GM19455 (cell line): ENCODE measurements around the gene ARSG.
"Not testable (repeated sequence)": the region's sequence is repeated elsewhere in the genome, so short reads cannot be mapped to it uniquely, and the experiment has no call there.

ENCODE experiments used
- ATAC-seq: cut with Tn5 transposase; IDR thresholded peaks from one replicate; pipeline ENCODE4 v1.9.1; 2021; ENCODE audit not compliant: unreplicated experiment

The ARSG gene

DNA sequence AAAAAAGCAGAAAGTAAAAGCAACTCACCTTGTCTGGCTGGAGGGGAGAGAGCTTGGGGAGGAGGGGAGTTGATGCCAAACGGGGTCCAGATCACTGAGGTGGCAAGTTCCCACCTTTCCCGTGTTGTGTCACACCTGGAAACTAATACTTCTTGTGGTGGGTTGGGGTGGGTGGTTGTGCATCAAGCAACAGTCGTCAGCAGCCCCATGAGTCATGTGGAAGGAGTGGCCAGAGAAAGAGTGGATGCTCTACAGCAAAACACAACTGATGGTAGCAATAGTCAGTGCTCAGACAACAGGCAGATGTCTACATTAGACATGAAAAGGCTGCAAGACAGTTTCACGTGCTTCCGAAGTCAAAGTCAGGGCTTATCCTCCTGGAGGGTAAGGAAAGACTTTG, 35.4 kb downstream of the ARSG start:
- ATAC-seq: no peak

DNA sequence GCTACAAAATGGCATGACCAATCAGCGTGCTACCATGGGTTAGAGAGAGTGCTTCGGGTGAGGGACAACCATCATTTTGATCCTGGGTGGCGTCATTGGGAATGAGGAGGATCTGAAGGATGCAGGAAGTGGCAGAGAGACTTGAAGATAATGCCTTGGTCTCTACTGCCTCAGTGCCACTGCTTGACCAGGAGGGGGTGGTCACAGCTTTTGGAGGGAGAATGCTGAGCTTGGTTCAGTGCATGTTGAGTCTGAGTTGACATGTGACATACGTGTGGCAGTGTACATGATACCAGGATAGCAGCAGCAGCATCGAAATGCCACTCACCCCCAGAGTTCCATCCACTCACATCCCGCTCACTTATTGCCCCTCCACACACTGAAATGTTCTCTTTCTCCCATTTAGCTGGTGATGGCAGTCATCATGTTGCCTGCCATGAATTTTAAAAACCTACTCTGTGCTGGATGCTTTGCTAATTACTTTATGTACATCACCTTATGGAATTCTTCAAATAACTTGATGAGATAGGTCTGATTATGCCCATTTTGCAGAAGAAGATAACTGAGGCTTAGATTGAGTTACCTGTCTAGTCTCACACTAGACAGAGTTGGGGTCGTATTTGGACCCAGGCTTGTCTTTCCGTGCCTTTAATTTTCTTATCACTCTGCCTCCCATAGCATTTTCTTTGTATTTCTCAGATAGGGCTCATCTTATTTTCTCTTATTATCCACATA, 36.7 kb downstream of the ARSG start:
- ATAC-seq: no peak

DNA sequence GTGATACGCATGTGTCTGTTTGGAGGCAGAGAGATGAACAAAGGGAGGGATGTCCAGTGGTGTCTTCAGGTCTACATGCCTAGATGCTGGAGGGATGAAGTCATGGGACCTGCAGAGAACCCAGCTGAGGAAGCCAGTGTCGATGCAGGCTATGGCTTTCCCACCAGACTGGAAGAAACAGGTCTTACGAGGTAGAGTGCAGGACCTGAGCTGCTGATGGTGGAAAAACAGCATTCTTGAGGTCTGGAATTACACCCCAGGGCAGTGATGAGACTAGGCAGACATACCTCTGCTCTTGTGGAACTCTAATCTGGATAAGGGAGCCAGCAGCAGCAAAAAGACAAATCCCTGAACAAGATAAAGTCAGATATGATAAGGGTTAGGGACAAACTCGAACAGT, 37.4 kb downstream of the ARSG start:
- ATAC-seq: no peak

DNA sequence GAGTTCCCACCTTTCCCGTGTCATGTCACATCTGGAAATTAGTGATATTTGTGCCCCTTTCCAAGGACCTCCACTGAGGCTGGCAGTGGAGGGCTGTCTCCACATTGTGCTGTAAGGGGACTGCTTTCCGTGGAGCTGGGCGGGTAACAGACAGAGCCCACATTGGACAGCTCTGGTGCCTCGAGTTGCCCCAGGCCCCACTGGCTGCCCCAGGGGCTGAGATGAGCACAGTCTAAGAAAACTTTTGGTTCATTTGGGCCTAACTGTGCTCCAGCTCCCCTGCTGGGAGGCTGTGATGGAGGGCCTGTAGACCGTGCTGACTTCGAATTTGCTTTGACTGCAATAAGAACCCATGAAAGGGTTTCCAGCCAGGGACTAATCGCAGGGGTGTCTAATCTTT, 38.0 kb downstream of the ARSG start:
- ATAC-seq: no peak

DNA sequence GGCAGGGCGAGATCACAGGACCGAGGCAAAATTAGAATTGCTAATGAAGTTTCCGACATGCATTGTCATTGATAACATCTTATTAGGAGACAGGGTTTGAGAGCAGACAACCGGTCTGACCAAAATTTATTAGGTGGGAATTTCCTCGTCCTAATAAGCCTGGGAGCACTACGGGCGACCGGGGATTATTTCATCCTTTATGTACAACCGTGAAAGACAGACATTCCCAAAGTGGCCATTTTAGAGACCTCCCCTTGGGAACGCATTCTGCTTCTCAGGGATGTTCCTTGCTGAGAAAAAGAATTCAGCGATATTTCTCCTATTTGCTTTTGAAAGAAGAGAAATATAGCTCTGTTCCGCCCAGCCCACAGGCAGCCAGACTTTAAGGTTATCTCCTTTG, 40.6 kb downstream of the ARSG start:
- not testable (repeated sequence) for ATAC-seq

DNA sequence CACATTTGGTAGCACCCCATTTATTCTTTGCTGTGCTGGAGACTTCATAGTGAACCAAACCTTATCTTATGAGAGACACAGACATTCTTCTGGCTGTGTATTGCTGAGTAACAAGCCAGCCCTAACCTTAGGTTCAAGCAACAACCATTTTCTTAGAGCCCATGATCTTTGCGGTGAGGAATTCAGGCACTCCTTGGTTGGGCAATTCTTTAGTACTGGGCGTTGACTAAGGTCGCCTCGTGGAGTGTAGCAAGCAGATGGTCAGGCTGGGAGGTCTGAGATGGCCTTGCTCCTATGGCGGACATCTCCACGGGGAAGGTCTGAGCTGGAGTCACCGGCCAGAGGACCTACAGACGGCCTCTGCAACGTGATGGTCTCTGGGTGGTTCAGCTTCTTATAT, 43.1 kb downstream of the ARSG start:
- ATAC-seq: no peak

DNA sequence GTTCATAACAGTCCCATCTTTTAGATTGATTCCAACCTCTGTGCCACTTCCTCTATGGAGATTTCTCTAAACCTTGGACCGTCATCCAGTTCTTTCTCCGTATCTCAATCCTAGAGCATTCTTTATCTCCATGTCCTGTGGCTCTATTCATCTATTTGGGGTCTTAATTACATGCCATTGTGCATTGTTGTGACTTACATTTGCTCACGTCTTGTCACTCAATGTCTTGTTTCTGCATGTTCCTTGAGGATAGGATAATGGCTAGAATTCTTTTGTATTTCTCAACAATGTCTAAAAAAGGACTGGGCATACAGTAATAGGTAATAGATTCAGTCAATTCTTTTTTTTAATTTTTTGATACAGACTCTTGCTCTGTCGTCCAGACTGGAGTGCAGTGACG, 50.2 kb downstream of the ARSG start:
- no peak for ATAC-seq

DNA sequence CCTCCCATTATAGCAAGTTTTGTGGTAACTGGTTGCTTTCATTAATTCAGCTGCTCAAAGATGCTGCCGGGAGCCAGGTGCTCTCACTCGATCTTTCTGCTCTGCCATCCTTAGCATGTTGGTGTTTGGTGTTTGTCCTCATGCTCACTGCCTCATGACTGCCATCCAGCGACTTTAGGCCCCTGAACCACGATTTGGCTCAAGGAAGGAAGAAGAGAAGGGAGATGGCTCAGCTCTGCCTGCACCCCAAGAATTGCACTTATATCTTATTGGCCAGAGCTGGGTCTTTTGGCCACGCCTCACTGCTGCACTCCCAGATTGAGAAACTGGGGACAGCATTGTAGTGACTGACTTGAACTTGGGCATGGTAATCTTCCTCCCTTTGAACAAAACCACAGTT, 52.7 kb downstream of the ARSG start:
- no peak for ATAC-seq

DNA sequence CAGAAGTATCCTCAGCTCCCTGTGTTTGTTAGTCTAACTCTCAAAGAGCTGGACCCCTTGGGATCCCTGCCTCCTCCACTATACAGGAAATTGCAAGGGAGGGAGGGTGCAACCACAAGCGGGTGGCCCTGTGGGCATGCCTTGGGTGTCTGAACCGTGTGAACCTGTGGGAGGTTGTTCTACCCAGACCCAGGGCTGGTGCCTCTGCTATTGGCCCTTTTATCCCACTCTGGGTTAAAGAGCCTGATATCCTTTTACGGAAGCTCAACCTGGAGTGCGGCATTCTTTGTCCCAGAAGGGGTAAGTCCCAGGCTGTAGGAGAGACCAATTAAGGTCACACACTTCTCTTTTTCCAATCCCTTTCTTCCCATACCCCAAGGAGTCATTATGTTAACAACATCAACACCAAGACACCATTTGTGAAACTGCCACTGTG, 53.4 kb downstream of the ARSG start:
- ATAC-seq: no peak

DNA sequence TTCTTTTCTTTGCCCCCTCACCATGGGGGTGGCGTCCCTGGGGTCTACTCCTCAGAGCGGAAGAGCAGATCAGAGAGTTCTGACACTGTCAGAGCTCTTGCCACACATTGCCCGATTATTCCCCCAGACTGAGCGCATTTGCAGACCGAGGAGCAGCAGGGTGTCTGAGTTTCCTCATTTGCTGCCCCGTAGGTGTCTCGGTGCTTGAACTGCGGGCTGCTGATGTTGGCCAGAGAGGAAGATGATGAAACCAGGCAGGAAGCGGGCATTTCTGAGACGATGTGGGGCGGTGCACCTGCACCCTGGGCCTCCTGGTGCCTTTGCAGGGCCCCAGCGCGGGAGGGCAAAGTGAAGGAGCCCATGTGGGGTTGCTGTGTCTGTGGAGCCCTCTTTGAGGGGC, 55.2 kb downstream of the ARSG start:
- ATAC-seq: peak; percentile 66

DNA sequence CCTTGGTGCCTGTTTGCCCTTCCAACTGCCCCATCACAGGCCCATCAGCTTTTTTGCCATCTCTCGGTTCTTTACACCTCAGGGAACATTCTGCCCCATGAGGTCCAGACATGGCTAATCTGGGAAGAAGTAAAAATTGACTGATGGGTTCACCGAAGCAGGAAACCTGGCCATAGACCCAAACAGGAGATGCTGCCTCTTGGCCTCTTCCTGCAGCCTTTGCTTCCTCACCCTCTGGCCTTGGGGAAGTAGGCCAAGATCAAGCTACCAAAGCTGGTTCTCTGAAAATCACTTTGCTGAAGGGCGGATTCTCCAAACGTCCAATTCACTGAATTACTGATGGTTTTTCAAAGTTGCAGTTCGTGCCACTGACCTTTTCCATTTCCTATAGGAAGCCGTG, 56.1 kb downstream of the ARSG start:
- ATAC-seq: no peak

DNA sequence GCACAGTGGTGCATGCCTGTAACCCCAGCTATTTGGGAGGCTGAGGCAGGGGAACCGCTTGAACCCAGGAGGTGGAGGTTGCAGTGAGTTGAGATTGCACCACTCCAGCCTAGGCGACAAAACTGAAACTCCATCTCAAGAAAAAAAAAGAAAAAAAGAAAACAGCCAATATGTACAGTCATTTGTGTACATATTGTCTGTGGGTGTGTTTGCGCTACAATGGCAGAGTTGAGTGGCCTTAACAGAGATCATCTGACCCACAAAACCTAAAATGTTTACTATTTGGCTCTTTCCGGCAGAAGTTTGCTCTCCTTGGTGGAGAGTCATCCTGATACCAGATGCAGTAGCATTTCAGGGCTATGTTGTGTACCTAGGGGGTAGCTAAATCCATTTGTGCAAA, 57.9 kb downstream of the ARSG start:
- ATAC-seq: peak; percentile 89

DNA sequence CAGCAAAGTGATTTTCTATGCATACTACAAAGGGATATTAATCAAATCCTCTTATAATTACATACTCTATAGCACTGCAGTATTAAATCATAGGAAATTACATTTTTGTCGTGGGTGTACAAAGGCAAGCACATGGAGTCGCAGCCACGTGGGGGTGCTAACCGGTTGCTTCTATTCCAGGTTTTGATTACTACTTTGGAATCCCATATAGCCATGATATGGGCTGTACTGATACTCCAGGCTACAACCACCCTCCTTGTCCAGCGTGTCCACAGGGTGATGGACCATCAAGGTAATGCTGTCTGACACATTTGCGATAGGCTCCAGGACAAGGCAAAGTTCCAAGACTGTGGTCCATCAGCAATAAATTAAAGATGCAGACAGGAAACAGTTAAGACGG, 60.1 kb downstream of the ARSG start:
- no peak for ATAC-seq

DNA sequence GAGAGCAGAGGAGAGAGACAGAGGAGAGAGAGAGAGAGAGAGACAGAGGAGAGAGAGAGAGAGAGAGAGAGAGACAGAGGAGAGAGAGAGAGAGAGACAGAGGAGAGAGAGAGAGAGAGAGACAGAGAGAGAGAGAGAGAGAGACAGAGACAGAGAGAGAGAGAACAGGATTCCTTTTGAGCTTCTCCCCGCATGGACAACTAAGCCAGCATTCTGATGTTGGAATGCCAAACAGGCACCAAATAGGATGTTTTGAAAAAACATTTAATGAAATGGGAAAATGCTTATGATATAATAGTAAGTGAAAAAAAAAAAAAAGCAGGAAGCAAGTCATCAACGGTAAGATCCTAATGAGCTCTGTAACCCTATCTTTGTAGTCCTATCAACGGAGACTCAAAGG, 60.7 kb downstream of the ARSG start:
- no peak for ATAC-seq

DNA sequence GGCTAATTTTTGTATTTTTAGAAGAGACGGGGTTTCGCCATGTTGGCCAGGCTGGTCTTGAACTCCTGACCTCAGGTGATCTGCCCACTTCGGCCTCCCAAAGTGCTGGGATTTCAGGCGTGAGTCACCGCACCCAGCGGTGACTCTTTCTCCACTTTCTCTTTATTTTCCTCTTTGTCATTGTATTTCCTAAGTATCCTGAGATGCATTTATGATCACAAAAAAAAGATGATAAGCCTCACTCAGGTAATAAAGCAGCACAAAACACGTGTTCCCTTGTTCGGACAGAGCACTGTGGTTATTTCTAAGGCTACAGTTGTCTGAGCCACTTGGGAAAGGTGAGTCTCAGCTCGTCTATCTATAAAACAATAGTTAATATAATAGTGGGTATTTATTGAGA, 61.4 kb downstream of the ARSG start:
- ATAC-seq: not testable (repeated sequence)

DNA sequence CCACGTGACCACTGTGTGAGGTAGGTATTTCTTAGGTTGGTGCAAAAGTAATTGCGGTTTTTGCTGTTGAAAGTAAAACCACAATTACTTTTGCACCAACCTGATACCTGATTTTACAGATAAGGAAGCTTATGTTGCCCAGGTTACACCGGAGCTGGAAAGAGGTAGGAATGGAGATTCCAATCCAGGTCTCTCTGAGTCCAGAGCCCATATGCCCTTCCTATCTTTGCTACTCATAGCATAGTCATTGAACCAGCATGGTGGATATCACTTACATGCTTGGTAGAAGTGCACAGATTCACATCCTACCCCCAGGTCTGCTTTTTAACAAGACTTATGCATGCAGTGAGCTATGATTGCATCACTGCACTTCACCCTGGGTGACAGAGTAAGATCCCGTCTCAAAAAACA, 61.8 kb downstream of the ARSG start:
- no peak for ATAC-seq

DNA sequence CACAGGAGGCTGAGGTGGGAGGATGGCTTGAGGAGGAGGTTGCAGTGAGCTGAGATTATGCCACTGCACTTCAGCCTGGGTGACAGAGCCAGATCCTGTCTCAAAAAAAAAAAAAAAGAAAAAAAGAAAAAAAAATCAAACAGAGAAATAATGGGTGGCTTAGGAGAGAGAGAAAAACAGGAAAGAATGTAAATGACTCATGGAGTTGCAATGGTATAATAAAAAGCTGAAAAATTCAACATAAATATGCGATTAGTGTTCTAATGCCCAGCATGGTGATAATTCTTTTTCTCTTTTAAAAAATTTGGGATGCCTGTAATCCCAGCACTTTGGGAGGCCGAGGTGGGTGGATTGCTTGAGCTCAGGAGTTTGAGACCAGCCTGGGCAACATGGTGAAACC, 63.0 kb downstream of the ARSG start:
- ATAC-seq: not testable (repeated sequence)

DNA sequence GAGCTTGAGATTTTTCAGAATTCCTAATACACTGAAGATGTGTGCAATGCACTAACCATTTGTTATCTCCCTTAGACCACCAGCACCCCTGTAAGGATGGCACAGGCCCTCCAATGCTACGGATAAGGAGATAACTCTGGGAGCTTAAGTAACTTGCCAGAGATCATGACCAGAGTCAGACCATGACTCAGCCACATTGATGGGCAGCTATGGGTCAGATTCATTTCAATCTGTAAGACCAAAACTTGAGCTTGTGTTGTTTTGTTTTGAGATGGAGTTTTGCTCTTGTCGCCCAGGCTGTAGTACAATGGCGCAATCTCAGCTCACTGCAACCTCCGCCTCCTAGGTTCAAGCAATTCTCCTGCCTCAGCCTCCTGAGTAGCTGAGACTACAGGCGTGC, 63.8 kb downstream of the ARSG start:
- ATAC-seq: not testable (repeated sequence)

DNA sequence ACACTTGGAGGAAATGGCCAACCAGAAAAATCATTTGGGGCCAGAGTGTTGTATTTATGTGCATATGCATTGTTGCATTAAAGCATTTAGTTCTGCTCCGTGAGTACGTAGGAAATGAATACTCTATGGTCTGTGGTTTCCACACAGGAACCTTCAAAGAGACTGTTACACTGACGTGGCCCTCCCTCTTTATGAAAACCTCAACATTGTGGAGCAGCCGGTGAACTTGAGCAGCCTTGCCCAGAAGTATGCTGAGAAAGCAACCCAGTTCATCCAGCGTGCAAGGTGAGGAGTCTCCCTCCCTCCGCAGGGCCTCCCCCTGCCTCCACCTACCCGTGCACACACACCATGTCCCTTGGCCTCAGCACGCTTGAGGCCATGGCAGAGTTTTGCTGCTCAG, 65.2 kb downstream of the ARSG start:
- ATAC-seq: peak; percentile 81

DNA sequence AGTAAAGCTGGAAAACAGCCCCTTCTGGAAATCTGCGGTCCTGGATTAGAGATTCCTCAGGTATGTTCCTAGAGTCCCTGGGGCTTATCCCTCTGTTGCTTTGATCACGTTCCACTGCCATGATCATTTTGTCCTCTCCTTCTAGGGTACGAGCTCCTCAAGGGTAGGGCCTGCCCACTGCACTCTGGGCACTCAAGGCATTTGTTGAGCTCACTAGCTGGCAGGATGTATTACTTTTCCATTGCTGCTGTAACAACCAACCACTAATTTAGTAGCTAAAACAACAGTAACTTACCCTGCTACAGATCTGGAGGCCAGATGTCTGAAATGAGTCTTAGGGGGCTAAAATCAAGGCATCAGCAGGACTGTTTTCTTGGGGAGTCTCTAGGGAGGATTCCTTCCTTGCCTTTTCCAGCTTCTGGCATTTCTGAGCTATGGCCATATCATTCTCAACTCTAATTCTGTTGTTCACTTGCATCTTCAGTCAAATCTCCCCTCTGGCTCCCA, 65.7 kb downstream of the ARSG start:
- ATAC-seq: no peak

DNA sequence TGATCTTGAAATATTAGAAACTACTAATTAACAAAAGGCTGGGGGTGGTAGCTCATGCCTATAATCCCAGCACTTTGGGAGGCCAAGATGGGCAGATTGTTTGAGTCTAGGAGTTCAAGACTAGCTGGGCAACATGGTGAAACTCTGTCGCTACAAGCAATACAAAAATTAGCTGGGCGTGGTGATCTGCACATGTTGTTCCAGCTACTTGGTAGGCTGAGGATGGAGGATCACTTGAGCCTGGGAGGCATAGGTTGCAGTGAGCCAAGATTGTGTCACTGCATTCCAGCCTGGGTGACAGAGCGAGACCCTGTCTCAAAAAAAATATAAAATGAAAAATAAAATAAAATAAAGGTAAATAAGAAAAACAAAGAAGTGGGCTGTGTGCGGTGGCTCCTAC, 66.6 kb downstream of the ARSG start:
- no peak for ATAC-seq

DNA sequence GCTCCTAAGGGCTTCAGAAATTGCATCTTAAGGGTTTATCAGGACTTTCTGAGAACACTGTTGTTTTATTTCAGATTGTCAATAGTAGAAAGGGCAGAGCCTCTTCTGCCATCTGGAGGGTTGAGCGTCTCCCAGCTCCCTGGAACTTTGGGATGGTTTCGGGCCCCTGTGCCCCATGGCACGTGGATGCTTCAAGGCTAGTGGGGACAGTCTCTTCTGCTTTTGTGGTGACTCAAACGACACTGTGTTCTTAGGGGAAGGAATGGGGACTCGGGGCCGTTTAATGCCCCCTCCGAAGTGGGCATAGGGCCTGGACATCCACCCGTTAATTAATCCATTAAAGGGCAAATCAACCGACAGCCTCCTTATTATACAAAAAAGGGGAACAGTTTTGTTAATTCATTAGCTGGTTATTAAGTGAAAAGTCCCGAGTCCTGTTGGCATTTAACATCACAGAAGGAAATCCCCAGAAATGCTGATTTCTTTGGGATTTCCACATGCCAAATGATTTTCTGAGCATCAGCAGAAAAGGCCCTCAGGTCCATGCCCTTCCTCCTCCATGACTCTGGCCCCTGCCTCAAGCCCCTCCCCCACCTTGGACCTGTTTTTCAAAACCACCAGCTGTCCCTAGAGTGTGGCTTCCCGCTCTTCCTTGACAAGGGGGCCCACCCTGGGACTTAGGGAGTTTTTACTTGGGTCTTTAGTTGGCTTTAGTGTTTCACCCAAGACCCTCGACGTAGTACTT, 68.7 kb downstream of the ARSG start:
- no peak for ATAC-seq
